ENCODE measurements around the gene EIF4G3.
A peak's percentile ranks its signal among the peaks of the same experiment; 100 is the strongest.

The EIF4G3 gene

DNA sequence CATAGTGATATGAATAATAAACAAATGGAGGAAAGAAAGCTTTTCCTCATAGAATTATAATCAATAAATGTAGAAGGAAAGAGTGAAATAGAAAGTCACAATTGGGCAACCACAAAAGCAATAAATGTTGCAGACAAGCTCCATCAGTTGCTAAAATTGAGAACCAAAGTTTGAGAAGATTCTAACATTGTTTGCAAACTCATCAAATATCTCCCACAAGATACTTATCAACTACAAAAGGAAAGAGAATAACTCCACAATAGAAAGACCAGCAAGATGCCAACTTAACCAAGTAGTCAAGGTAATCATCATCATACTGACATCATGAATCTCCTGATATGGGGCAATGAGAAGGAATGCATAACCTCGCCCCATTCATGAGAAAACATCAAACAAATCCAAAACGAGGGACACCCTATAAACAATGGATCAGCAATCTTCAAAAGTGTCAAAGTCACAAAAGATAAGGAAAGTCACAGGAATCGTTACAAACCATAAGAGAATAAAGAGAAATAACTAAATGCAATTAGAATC is 16.4 kb downstream of the EIF4G3 start:
- Mint-ChIP-seq H3K27me3 (ENCODE audit: low read depth) (no peaks in the 10 kb centered on the region), H3K4me3 (no peak overlapping the region), H3K27ac (no peak overlapping the region), H3K4me1 (peaks cover 11% of the 10 kb centered on the region), H3K9me3 (no peaks in the 10 kb centered on the region), H3K36me3 (ENCODE audit: low read depth) (peaks cover 56% of the 10 kb centered on the region)
- TF ChIP-seq, protein P1, sequence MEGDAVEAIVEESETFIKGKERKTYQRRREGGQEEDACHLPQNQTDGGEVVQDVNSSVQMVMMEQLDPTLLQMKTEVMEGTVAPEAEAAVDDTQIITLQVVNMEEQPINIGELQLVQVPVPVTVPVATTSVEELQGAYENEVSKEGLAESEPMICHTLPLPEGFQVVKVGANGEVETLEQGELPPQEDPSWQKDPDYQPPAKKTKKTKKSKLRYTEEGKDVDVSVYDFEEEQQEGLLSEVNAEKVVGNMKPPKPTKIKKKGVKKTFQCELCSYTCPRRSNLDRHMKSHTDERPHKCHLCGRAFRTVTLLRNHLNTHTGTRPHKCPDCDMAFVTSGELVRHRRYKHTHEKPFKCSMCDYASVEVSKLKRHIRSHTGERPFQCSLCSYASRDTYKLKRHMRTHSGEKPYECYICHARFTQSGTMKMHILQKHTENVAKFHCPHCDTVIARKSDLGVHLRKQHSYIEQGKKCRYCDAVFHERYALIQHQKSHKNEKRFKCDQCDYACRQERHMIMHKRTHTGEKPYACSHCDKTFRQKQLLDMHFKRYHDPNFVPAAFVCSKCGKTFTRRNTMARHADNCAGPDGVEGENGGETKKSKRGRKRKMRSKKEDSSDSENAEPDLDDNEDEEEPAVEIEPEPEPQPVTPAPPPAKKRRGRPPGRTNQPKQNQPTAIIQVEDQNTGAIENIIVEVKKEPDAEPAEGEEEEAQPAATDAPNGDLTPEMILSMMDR (IDR thresholded peaks at IDR 0.05; ENCODE audit: unreplicated experiment in 3 of 3): no peak

DNA sequence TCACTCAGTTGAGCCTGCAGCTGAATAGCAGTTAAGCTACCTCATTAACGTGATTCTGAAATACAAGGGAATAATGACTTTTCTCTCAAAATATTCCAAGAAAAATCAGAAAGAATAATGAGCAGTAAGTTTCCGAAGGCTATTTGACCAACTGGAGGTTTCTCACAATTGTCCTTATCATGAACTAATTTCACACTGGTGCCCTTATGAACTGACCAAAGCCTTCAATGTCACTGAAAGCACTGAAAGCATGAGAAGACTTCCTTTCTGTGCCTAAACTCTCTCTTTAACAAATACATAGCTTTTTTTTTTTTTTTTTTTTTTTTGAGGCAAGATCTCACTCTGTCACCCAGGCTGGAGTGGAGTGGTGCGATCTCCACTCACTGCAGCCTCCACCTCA is 18.8 kb downstream of the EIF4G3 start:
- Mint-ChIP-seq H3K27me3 (ENCODE audit: low read depth) (no peaks in the 10 kb centered on the region), H3K9me3 (no peaks in the 10 kb centered on the region), H3K4me1 (peaks cover 6% of the 10 kb centered on the region), H3K36me3 (ENCODE audit: low read depth) (peaks cover 40% of the 10 kb centered on the region), H3K27ac (no peak overlapping the region), H3K4me3 (no peak overlapping the region)
- TF ChIP-seq, protein P1 (IDR thresholded peaks at IDR 0.05; ENCODE audit: unreplicated experiment in 3 of 3): no peak

DNA sequence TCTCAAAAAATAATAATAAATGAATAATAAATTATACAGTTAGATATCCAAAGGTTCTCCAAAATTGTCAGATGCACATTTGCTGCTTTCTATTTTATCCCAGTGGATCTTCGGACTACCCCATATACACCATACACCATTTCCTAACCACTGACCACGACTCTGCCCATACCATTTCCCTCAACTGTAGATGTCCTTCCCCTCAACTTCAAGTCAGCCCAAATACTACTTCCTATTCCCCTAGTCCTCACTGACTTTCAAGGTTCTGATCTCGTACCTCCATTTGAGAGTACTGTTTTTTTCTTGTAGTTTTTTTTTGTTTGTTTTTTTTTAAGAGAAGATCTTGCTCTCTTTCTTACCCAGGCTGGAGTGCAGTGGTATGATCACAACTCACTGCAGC is 19.6 kb downstream of the EIF4G3 start:
- TF ChIP-seq, protein P1 (IDR thresholded peaks at IDR 0.05; ENCODE audit: unreplicated experiment in 3 of 3): no peak
- H3K4me3 Mint-ChIP-seq: no peak overlapping the region
- H3K4me1 Mint-ChIP-seq: peaks cover 6% of the 10 kb centered on the region
- peaks cover 38% of the 10 kb centered on the region for H3K36me3 Mint-ChIP-seq (ENCODE audit: low read depth)
- no peaks in the 10 kb centered on the region for H3K27me3 Mint-ChIP-seq (ENCODE audit: low read depth)
- H3K27ac Mint-ChIP-seq: no peak overlapping the region
- H3K9me3 Mint-ChIP-seq: no peaks in the 10 kb centered on the region

DNA sequence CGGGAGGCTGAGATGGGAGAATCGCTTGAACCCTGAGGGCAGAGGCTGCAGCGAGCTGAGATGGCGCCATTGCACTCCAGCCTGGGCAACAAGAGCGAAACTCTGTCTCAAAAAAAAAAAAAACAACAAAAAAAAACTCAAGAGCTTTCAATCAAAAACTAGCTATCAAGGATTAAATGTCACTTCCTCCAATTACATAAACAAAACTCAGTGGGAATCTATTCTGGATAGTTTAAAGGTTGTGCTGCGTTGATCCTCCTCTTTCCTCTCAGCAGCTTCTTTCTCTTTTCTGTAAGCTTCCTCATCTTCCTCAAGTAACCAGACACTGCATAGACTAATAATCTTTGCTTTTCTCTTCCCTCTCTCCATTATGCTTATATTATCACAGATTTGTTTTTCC is 20.7 kb downstream of the EIF4G3 start:
- Mint-ChIP-seq H3K9me3 (no peaks in the 10 kb centered on the region), H3K27ac (no peak overlapping the region), H3K36me3 (ENCODE audit: low read depth) (peaks cover 32% of the 10 kb centered on the region), H3K4me1 (peaks cover 6% of the 10 kb centered on the region), H3K4me3 (no peak overlapping the region), H3K27me3 (ENCODE audit: low read depth) (no peaks in the 10 kb centered on the region)
- TF ChIP-seq, protein P1 (IDR thresholded peaks at IDR 0.05; ENCODE audit: unreplicated experiment in 3 of 3): no peak

DNA sequence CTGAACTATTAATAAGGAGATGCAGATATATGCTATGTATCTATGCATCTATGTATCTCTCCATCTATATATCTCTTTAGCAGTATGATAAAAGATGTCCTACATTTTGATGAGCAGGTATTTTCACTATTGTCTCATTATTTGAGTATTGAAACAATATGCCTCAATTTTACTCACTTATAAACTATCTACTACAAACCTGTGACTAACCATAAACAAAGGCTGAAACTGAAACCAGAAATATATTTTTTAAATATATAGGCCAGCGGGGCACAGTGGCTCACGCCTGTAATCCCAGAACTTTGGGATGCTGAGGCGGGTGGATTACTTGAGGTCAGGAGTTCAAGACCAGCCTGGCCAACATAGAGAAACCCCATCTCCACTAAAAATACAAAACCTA is 22.0 kb downstream of the EIF4G3 start:
- peaks cover 11% of the 10 kb centered on the region for H3K4me1 Mint-ChIP-seq
- TF ChIP-seq, protein P1 (IDR thresholded peaks at IDR 0.05; ENCODE audit: unreplicated experiment in 3 of 3): no peak
- H3K9me3 Mint-ChIP-seq: no peaks in the 10 kb centered on the region
- peaks cover 28% of the 10 kb centered on the region for H3K36me3 Mint-ChIP-seq (ENCODE audit: low read depth)
- no peaks in the 10 kb centered on the region for H3K27me3 Mint-ChIP-seq (ENCODE audit: low read depth)
- no peak overlapping the region for H3K27ac Mint-ChIP-seq
- no peak overlapping the region for H3K4me3 Mint-ChIP-seq

DNA sequence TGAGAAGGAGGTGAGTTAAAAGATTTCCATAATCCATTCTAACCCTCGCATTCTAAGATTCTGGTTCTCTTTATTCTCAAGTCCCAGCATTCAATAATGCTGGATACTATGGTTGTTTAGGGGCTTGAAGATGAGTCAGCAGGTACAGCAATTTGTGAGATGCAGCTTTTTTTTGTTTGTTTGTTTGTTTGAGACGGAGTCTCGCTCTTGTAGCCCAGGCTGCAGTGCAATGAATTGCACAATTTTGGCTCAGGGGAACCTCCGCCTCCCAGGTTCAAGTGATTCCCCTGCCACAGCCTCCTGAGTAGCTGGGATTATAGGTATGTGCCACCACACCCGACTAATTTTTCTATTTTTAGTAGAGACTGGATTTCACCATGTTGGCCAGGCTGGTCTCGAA is 23.3 kb downstream of the EIF4G3 start:
- Mint-ChIP-seq H3K36me3 (ENCODE audit: low read depth) (peaks cover 26% of the 10 kb centered on the region), H3K27me3 (ENCODE audit: low read depth) (no peaks in the 10 kb centered on the region), H3K4me3 (no peak overlapping the region), H3K9me3 (no peaks in the 10 kb centered on the region), H3K27ac (peak overlapping the region in 1 of 3 experiments; percentile 22), H3K4me1 (peaks cover 16% of the 10 kb centered on the region)
- TF ChIP-seq, protein P1 (IDR thresholded peaks at IDR 0.05; ENCODE audit: unreplicated experiment in 3 of 3): no peak

Measured in nephron (organoid).